Mesothelial cell of epicardium (in vitro differentiated cells): ENCODE measurements around the gene SLC24A3. TPM values are rescaled to one million over a fixed set of nuclear protein-coding genes. Genes with fewer than 3 reads are reported as not detected.

ENCODE experiments used
- DNase-seq, 2 experiments: peaks; one replicate each; pipeline ENCODE4 v3.0.0; 2021; ENCODE audit warnings: low spot score in 2 of 2; ENCODE audit not compliant: unreplicated experiment in 2 of 2
- H3K27ac Mint-ChIP-seq: 2 replicates; pipeline ENCODE4 v1.8.0; 2021; ENCODE audit warnings: mixed read lengths
- H3K27me3 Mint-ChIP-seq: 2 replicates; pipeline ENCODE4 v1.8.0; 2021; ENCODE audit warnings: low read depth, mixed read lengths
- H3K36me3 Mint-ChIP-seq: 2 replicates; pipeline ENCODE4 v1.8.0; 2021; ENCODE audit warnings: mixed read lengths
- H3K4me1 Mint-ChIP-seq: 2 replicates; pipeline ENCODE4 v1.8.0; 2021; ENCODE audit warnings: mixed read lengths
- H3K4me3 Mint-ChIP-seq: 2 replicates; pipeline ENCODE4 v1.8.0; 2021; ENCODE audit warnings: mild to moderate bottlenecking, moderate library complexity, mixed read lengths
- H3K9me3 Mint-ChIP-seq: 2 replicates; pipeline ENCODE4 v1.8.0; 2021; ENCODE audit warnings: mixed read lengths
- CTCF ChIP-seq: fragments of 200-600 bp; sonication (generic); IDR thresholded peaks from one replicate; pipeline ENCODE4 v1.5.0; 2021; ENCODE audit warnings: antibody characterized with exemption; ENCODE audit not compliant: unreplicated experiment
- total RNA-seq: library from RNA; stranded (reverse); gene quantifications from 3 replicates; pipeline ENCODE4 v1.2.1, GENCODE V29; 2021

The SLC24A3 gene
- total RNA-seq, 1 donor from 2014 or later, result 3.2 TPM

DNA sequence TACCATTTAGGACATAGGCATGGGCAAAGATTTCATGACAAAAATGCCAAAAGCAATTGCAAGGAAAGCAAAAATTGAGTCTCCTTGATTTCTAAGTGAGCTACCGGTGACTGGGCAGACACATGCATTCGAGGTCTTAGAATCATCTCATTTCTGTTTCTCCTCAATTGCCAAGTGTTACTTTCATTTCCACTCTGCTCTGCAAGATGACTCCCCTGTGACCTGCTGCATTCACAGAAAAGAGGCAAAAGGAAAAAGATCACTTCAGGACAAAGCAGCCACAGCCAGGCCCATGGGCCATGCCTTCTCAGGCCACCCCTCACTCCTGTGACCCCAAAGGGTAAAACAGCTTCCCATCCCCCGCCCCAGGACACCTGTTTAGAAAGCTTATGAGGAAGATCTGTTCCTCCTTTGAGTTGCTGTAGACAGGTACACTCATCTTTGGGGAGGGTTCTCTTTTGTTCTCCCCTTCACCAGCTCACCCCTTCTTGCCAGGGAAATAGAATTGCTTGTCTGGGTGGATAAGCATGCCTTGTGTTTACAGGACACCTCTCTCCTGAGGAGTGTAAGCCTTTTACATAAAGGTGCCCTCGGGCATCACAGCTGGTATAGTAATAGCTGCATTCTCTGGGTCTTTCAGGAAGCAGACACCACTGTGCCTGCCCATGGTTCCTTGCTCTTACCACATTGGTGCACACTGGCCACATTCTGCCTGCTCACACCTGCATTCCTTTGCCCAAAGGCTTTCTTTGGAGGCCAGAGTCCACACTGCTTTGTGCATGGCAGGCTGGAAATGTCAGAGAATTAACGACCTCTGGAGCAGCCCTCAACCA lies 105.0 kb downstream of the SLC24A3 start:
- Mint-ChIP-seq H3K4me3 (no peak overlapping the region), H3K36me3 (no peaks in the 10 kb centered on the region), H3K4me1 (peaks cover 2% of the 10 kb centered on the region), H3K27ac (no peak overlapping the region), H3K9me3 (peaks cover under 1% of the 10 kb centered on the region), H3K27me3 (peaks cover 3% of the 10 kb centered on the region)
- DNase-seq, result no peak
- TF ChIP-seq CTCF, result no peak

GRCh38 chr20:19318610-19319009 lies 106.2 kb downstream of the SLC24A3 start:
- Mint-ChIP-seq H3K4me3 (no peak overlapping the region), H3K4me1 (peaks cover 3% of the 10 kb centered on the region), H3K9me3 (peaks cover 3% of the 10 kb centered on the region), H3K27me3 (peaks cover 3% of the 10 kb centered on the region), H3K36me3 (no peaks in the 10 kb centered on the region), H3K27ac (no peak overlapping the region)
- no peak for DNase-seq
- no peak for TF ChIP-seq CTCF

DNA sequence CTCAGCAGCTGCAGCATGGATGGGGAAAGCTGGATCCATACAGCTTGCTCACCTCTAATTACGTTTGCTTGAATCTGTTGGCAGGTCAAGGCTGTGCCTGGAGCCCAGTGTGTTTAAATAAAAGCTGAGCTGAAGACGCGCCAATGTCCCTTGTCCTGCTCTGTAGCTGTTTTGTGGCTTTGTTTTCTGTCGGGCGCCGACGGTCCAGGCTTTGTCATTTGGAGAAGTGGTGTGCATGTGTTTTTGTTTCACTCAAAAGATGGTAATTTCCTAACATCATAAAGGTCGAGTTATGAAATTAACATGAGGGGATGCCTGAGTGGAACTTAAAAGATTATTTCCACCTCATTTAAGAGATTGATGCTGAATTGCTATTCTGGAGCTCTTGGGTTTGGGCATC lies 107.6 kb downstream of the SLC24A3 start:
- Mint-ChIP-seq H3K9me3 (peaks cover 3% of the 10 kb centered on the region), H3K27ac (no peak overlapping the region), H3K36me3 (no peaks in the 10 kb centered on the region), H3K4me1 (peaks cover 2% of the 10 kb centered on the region), H3K4me3 (no peak overlapping the region), H3K27me3 (peaks cover 3% of the 10 kb centered on the region)
- TF ChIP-seq CTCF, result no peak
- DNase-seq, result no peak

- DNase-seq, result no peak
- H3K27ac Mint-ChIP-seq, result no peak overlapping the region
- TF ChIP-seq CTCF, result no peak
- H3K36me3 Mint-ChIP-seq, result no peaks in the 10 kb centered on the region
- H3K4me1 Mint-ChIP-seq, result peaks cover 2% of the 10 kb centered on the region
- no peak overlapping the region for H3K4me3 Mint-ChIP-seq
- H3K9me3 Mint-ChIP-seq, result peaks cover 3% of the 10 kb centered on the region
- peaks cover 3% of the 10 kb centered on the region for H3K27me3 Mint-ChIP-seq
These were observed 108.7 kb downstream of the SLC24A3 start for GRCh38 chr20:19321176-19321575.

- no peak overlapping the region for H3K4me3 Mint-ChIP-seq
- TF ChIP-seq CTCF, result no peak
- H3K36me3 Mint-ChIP-seq, result no peaks in the 10 kb centered on the region
- peaks cover 3% of the 10 kb centered on the region for H3K9me3 Mint-ChIP-seq
- H3K4me1 Mint-ChIP-seq, result peaks cover 2% of the 10 kb centered on the region
- H3K27me3 Mint-ChIP-seq, result peaks cover 3% of the 10 kb centered on the region
- DNase-seq, result no peak
- no peak overlapping the region for H3K27ac Mint-ChIP-seq
These were observed 109.9 kb downstream of the SLC24A3 start for GRCh38 chr20:19322061-19322985.
